Hindlimb muscle (tissue), 1 donor: ENCODE results near the gene SPOUT1. TPM values are rescaled to one million over a fixed set of nuclear protein-coding genes. Genes with fewer than 3 reads are reported as not detected.

Experiments used
- DNase-seq: peaks from one replicate; pipeline ENCODE4 v3.0.0-alpha.2; 2013
- polyA plus RNA-seq: library from polyadenylated mRNA; unstranded; fragments of 120-200 nt; gene quantifications from one replicate; pipeline ENCODE4 v1.2.1, GENCODE V29; 2013; ENCODE audit not compliant: insufficient read length

SPOUT1 gene
- polyA plus RNA-seq, 1 donor, result 27.8 TPM

DNA sequence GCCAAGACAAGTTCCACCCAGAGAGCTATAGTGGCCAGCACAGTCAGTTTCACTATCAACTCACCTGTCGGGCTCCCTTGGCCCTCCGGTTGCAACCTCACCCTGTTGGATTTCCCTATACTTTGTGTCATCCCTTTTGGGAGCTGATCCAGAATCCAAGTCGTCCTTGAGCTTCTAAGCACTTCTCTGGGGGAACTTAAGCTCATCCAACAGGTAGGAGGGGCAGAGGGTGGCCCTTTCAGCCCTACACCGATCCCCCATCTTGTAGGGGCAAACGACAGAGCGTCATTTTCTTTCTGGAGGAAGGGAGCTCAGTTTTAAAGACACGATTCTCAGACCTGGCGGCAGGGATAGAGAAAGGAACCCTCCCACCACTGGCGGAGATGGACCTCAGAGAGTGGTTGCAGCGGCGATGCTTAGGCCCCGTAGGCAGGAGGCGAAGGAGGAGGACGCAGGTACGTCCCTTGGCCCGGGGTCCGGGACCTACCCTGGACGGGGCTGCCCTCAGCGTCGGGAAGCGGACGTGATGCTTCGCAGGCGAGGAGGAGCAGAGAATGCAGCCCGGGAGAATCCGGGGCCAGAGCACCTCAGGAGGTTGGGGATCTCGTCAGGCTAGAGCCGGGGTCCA, 58.4 kb downstream of the SPOUT1 start:
- peak; percentile 13 for DNase-seq

GRCh38 chr9:128770286-128771030, 59.1 kb downstream of the SPOUT1 start:
- DNase-seq, result no peak

Other genes starting within 250 kb of the SPOUT1 start
- 55.3 TPM for gene DYNC2I2, start 172.9 kb downstream of the SPOUT1 start, polyA plus RNA-seq
- 284 TPM for gene SET, start 140.6 kb downstream of the SPOUT1 start, polyA plus RNA-seq
- 8.6 TPM for gene PKN3, start 127.3 kb downstream of the SPOUT1 start, polyA plus RNA-seq
- 7.6 TPM for gene ZDHHC12, start 105.7 kb downstream of the SPOUT1 start, polyA plus RNA-seq
- 46.0 TPM for gene ZER1, start 57.9 kb downstream of the SPOUT1 start, polyA plus RNA-seq
- gene TBC1D13, start 42.5 kb downstream of the SPOUT1 start, polyA plus RNA-seq, result 42.7 TPM
- 25.2 TPM for gene ENDOG, start 11.3 kb downstream of the SPOUT1 start, polyA plus RNA-seq
- gene KYAT1, start 52.2 kb upstream of the SPOUT1 start, polyA plus RNA-seq, result 4.5 TPM
- 20.8 TPM for gene LRRC8A, start 52.3 kb upstream of the SPOUT1 start, polyA plus RNA-seq
- 45.1 TPM for gene PHYHD1, start 91.2 kb upstream of the SPOUT1 start, polyA plus RNA-seq
- gene DOLK, start 117.8 kb upstream of the SPOUT1 start, polyA plus RNA-seq, result 8.3 TPM
- 36.4 TPM for gene NUP188, start 117.9 kb upstream of the SPOUT1 start, polyA plus RNA-seq
- 83.2 TPM for gene SH3GLB2, start 198.5 kb upstream of the SPOUT1 start, polyA plus RNA-seq
- gene MIGA2, start 206.8 kb upstream of the SPOUT1 start, polyA plus RNA-seq, result 20.0 TPM